Hepatocyte (in vitro differentiated cells): ENCODE data around the gene HNRNPD. TPM values are rescaled to one million over a fixed set of nuclear protein-coding genes. Genes with fewer than 3 reads are reported as not detected.

ENCODE experiments used
- DNase-seq: peaks from one replicate; pipeline ENCODE4 v3.0.0-alpha.2; 2016; ENCODE audit warnings: low spot score
- H2AFZ ChIP-seq: fragments of 200-600 bp; sonication (generic); 2 replicates; pipeline ENCODE4 v1.6.0; 2016; ENCODE audit warnings: antibody characterized with exemption, mild to moderate bottlenecking
- H3K27ac ChIP-seq: fragments of 200-600 bp; sonication (generic); 2 replicates; pipeline ENCODE4 v1.5.1; 2016; ENCODE audit warnings: mild to moderate bottlenecking
- H3K27me3 ChIP-seq: fragments of 200-600 bp; sonication (generic); 2 replicates; pipeline ENCODE4 v1.6.1; 2016
- H3K36me3 ChIP-seq: fragments of 200-600 bp; sonication (generic); replicated peaks from 2 replicates; pipeline ENCODE4 v1.5.1; 2016; ENCODE audit warnings: low read depth; ENCODE audit not compliant: insufficient read depth
- H3K4me1 ChIP-seq: fragments of 200-600 bp; sonication (generic); 2 replicates; pipeline ENCODE4 v1.5.1; 2016; ENCODE audit warnings: mild to moderate bottlenecking, moderate library complexity; ENCODE audit not compliant: insufficient read depth
- H3K4me2 ChIP-seq: fragments of 200-600 bp; sonication (generic); 2 replicates; pipeline ENCODE4 v1.6.0; 2016
- H3K4me3 ChIP-seq: fragments of 200-600 bp; sonication (generic); 2 replicates; pipeline ENCODE4 v1.5.1; 2016; ENCODE audit warnings: mild to moderate bottlenecking
- H3K79me2 ChIP-seq: fragments of 200-600 bp; sonication (generic); 2 replicates; pipeline ENCODE4 v1.6.0; 2017; ENCODE audit warnings: mild to moderate bottlenecking
- H3K9me2 ChIP-seq: fragments of 200-600 bp; sonication (generic); replicated peaks from 2 replicates; pipeline ENCODE4 v1.6.0; 2017; ENCODE audit warnings: mild to moderate bottlenecking; ENCODE audit not compliant: insufficient read depth
- H3K9me3 ChIP-seq: fragments of 200-600 bp; sonication (generic); 2 replicates; pipeline ENCODE4 v1.5.1; 2016; ENCODE audit warnings: low read depth, mild to moderate bottlenecking
- H4K20me1 ChIP-seq: fragments of 200-600 bp; sonication (generic); 2 replicates; pipeline ENCODE4 v1.6.0; 2016; ENCODE audit warnings: mild to moderate bottlenecking; ENCODE audit not compliant: insufficient read depth, poor library complexity, severe bottlenecking
- EZH2 ChIP-seq: fragments of 200-600 bp; sonication (generic); IDR thresholded peaks from 2 replicates; pipeline ENCODE4 v1.6.1; 2016; ENCODE audit warnings: antibody characterized with exemption, mild to moderate bottlenecking, borderline replicate concordance
- EZH2phosphoT487 ChIP-seq: fragments of 200-600 bp; sonication (generic); IDR thresholded peaks from one replicate; pipeline ENCODE4 v1.6.1; 2018; ENCODE audit warnings: antibody characterized with exemption, mild to moderate bottlenecking, low read depth, moderate library complexity; ENCODE audit not compliant: unreplicated experiment, severe bottlenecking
- WGBS: methylation state at CpG from one replicate; pipeline ENCODE4 v1.1.6; 2016; ENCODE audit warnings: low lambda C conversion rate; ENCODE audit errors: missing lambda C conversion rate; 5-methylcytosine and 5-hydroxymethylcytosine counted together
- polyA plus RNA-seq: library from polyadenylated mRNA; unstranded; fragments of >200 nt; fragmentation: Nextera tagmentation; extraction: Ambion mirVana; gene quantifications from 2 replicates; pipeline ENCODE4 v1.2.1, GENCODE V29; 2016
- total RNA-seq: library from RNA; depleted of rRNA; stranded (reverse); fragments of >200 nt; gene quantifications from 2 replicates; pipeline ENCODE4 v1.2.3, GENCODE V29; 2014
- TF ChIP-seq, protein P1 (sequence below): fragments of 200-600 bp; sonication (generic); IDR thresholded peaks from 2 replicates; pipeline ENCODE4 v1.5.1; 2016; ENCODE audit warnings: antibody characterized with exemption, mild to moderate bottlenecking; ENCODE audit not compliant: poor library complexity

Gene HNRNPD
- total and polyA plus RNA-seq, 2 experiments from 2014 or later: 54.0 to 231 TPM

DNA sequence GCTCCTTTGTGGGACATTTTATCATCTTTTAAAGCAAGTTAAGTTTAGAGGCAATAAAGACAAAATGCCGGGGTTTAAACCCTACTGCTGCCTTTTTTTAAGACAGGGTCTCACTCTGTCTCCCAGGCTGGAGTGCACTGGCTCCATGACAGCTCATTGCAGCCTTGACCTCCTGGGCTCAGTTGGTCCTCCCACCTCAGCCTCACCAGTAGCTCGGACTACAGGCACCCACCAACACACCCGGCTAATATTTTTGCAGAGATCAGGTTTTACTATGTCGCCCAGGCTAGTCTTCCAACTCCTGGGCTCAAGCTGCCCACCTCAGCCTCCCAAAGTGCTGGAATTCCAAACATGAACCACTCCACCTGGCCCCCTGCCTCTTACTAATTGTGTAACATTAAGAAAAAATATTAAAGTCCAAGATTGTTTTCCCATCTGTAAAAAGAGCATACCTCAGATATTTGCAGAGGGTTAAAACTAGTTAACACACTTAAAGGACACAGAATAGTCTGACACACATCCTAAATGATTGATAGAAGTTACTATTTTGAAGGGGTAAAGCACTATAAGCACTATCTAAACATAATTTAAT is 9.8 kb downstream of the HNRNPD start:
- Histone ChIP-seq H3K4me1 (peaks cover 20% of the 10 kb centered on the region), H3K27ac (no peak overlapping the region), H3K27me3 (no peaks in the 10 kb centered on the region), H4K20me1 (peaks cover 100% of the 10 kb centered on the region), H3K9me3 (no peaks in the 10 kb centered on the region), H2AFZ (no peak overlapping the region), H3K9me2 (no peaks in the 10 kb centered on the region), H3K36me3 (no peaks in the 10 kb centered on the region), H3K79me2 (peaks cover 100% of the 10 kb centered on the region), H3K4me3 (no peak overlapping the region), H3K4me2 (no peak overlapping the region)
- WGBS: 75% methylated on average over 4 of the region's 4 CpGs
- TF ChIP-seq EZH2phosphoT487 (no peak), EZH2 (no peak)
- TF ChIP-seq, protein P1, sequence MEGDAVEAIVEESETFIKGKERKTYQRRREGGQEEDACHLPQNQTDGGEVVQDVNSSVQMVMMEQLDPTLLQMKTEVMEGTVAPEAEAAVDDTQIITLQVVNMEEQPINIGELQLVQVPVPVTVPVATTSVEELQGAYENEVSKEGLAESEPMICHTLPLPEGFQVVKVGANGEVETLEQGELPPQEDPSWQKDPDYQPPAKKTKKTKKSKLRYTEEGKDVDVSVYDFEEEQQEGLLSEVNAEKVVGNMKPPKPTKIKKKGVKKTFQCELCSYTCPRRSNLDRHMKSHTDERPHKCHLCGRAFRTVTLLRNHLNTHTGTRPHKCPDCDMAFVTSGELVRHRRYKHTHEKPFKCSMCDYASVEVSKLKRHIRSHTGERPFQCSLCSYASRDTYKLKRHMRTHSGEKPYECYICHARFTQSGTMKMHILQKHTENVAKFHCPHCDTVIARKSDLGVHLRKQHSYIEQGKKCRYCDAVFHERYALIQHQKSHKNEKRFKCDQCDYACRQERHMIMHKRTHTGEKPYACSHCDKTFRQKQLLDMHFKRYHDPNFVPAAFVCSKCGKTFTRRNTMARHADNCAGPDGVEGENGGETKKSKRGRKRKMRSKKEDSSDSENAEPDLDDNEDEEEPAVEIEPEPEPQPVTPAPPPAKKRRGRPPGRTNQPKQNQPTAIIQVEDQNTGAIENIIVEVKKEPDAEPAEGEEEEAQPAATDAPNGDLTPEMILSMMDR: no peak
- no peak for DNase-seq

GRCh38 chr4:82362565-82362964 is 11.2 kb downstream of the HNRNPD start:
- H3K4me3 ChIP-seq: no peak overlapping the region
- H3K4me1 ChIP-seq: peaks cover 15% of the 10 kb centered on the region
- H3K36me3 ChIP-seq: no peaks in the 10 kb centered on the region
- H4K20me1 ChIP-seq: peaks cover 100% of the 10 kb centered on the region
- H3K27ac ChIP-seq: no peak overlapping the region
- no peaks in the 10 kb centered on the region for H3K9me3 ChIP-seq
- no peak overlapping the region for H3K4me2 ChIP-seq
- H3K27me3 ChIP-seq: no peaks in the 10 kb centered on the region
- DNase-seq: no peak
- TF ChIP-seq EZH2: no peak
- no peak for TF ChIP-seq EZH2phosphoT487
- TF ChIP-seq, protein P1: no peak
- H3K9me2 ChIP-seq: no peaks in the 10 kb centered on the region
- 87% methylated on average over 9 of the region's 9 CpGs for WGBS
- peaks cover 100% of the 10 kb centered on the region for H3K79me2 ChIP-seq
- H2AFZ ChIP-seq: no peak overlapping the region

DNA sequence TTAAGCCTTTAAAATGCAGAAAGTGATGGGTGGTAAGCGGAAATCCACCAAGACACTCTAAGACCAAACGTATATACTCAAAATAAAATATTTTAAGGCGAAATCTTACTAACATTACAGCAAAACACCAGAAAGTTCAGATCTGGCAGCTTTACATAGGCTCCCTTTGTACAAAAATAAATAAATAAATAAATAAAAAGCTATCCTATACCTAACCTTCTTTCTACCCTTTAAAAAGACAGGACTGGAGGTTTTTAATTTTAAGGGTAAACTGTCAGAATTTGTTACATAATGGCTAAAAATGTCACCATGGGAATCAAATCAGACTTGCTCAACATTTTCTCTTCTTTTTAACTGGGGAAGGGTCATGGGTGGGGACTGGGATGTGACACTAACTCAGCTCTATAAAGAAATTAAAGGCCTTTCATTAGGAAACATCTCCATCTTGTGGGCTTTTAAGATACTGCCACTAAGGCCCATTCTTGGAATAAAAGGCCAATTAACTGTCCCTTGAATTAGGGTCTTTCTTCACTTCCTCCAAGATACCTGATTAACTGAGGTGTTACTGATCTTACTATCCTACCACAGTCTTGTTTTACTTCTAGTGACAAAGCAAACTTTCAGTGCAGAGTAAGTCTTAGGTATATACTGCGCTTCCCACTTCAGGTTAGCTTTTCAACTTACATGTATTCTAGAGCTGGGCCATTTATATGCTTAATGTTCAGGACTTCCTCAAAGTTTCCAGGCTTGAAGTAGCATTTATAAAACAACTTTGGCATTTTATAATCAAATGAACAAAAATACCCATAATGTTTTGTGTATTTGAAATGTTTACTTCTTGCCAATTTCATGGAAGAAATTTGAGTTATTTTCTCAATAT is 13.3 kb downstream of the HNRNPD start:
- H3K27ac ChIP-seq: no peak overlapping the region
- peak; percentile 20 for DNase-seq
- 95% methylated on average over 4 of the region's 4 CpGs for WGBS
- TF ChIP-seq, protein P1: peak; percentile 65
- TF ChIP-seq EZH2phosphoT487: no peak
- H2AFZ ChIP-seq: no peak overlapping the region
- H3K36me3 ChIP-seq: peaks cover 6% of the 10 kb centered on the region
- H3K79me2 ChIP-seq: peaks cover 99% of the 10 kb centered on the region
- H3K27me3 ChIP-seq: no peaks in the 10 kb centered on the region
- no peak overlapping the region for H3K4me2 ChIP-seq
- H4K20me1 ChIP-seq: peaks cover 98% of the 10 kb centered on the region
- H3K9me3 ChIP-seq: no peaks in the 10 kb centered on the region
- H3K4me1 ChIP-seq: peaks cover 7% of the 10 kb centered on the region
- no peak overlapping the region for H3K4me3 ChIP-seq
- H3K9me2 ChIP-seq: no peaks in the 10 kb centered on the region
